Effector memory CD4-positive, alpha-beta T cell (primary cell): Measurements from ENCODE around the gene NFIB.

Experiments used
- DNase-seq, 3 donors: peaks; one replicate each; pipeline ENCODE4 v3.0.0-alpha.2; 2020
- H3K27ac ChIP-seq: 2 replicates; pipeline ENCODE4 v1.7.0; 2013; ENCODE audit warnings: mild to moderate bottlenecking, low read length, moderate library complexity; ENCODE audit not compliant: insufficient read depth, poor library complexity, severe bottlenecking
- H3K27me3 ChIP-seq: replicated peaks from 2 replicates; pipeline ENCODE4 v1.7.0; 2013; ENCODE audit warnings: mild to moderate bottlenecking, low read length; ENCODE audit not compliant: insufficient read depth, control insufficient read depth, poor library complexity, severe bottlenecking
- H3K36me3 ChIP-seq: 2 replicates; pipeline ENCODE4 v1.7.0; 2013; ENCODE audit warnings: mild to moderate bottlenecking, low read length, moderate library complexity; ENCODE audit not compliant: control insufficient read depth, insufficient read depth
- H3K4me1 ChIP-seq: 2 replicates; pipeline ENCODE4 v1.7.0; 2013; ENCODE audit warnings: low read length, mild to moderate bottlenecking; ENCODE audit not compliant: control insufficient read depth, insufficient read depth, poor library complexity, severe bottlenecking
- H3K4me3 ChIP-seq: 2 replicates; pipeline ENCODE4 v1.7.0; 2013; ENCODE audit warnings: low read length, low read depth, mild to moderate bottlenecking; ENCODE audit not compliant: insufficient read depth, poor library complexity, severe bottlenecking
- H3K9me3 ChIP-seq: 2 replicates; pipeline ENCODE4 v1.7.0; 2013; ENCODE audit warnings: mild to moderate bottlenecking, low read length, moderate library complexity; ENCODE audit not compliant: control insufficient read depth

The NFIB gene

DNA sequence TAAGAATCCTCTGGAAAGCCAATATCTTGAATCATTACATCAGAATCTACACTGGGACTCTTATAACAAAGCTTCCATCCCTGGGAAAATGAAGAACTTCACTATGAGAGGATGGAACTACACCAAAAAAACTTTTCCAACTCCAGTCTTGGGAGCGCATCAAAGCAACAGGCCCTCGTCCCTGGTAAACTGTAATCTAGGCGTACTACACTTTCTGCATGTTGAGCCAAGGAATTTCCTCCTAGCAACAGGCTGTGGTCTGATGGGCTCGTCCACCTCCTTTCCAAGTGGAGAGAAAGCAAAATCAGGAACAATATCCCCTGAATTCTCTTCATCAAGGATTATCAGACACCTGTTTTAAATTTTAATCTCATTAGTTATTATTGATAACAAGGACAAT lies 94.1 kb downstream of the NFIB start:
- H3K4me3 ChIP-seq: no peak overlapping the region

DNA sequence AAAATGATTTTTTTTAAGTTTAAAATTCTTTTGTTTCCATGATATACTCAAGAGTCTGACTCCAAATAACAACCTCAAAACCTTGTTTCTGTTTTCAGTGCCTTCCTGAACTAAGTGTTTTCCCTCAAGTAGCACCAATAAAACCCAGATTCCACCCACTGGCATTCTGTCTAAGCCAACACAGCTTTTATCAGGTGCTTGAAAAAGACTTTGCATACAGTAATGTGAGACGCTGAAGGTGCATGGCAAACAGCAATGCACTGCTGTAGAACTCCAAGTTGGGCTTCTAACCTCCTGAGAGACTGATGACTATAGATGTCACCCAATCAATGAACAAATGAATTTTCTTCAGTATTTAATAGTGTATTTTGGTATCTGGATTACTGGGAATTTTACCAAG lies 95.7 kb downstream of the NFIB start:
- Histone ChIP-seq H3K36me3 (no peaks in the 10 kb centered on the region), H3K9me3 (no peaks in the 10 kb centered on the region), H3K27ac (no peak overlapping the region), H3K4me3 (no peak overlapping the region), H3K4me1 (no peaks in the 10 kb centered on the region), H3K27me3 (no peaks in the 10 kb centered on the region)
- no peak for DNase-seq

More for the DNA sequence above, 94.1 kb downstream of the NFIB start:
- Histone ChIP-seq H3K4me1 (no peaks in the 10 kb centered on the region), H3K27ac (no peak overlapping the region), H3K9me3 (no peaks in the 10 kb centered on the region), H3K36me3 (no peaks in the 10 kb centered on the region), H3K27me3 (no peaks in the 10 kb centered on the region)
- DNase-seq: no peak

DNA sequence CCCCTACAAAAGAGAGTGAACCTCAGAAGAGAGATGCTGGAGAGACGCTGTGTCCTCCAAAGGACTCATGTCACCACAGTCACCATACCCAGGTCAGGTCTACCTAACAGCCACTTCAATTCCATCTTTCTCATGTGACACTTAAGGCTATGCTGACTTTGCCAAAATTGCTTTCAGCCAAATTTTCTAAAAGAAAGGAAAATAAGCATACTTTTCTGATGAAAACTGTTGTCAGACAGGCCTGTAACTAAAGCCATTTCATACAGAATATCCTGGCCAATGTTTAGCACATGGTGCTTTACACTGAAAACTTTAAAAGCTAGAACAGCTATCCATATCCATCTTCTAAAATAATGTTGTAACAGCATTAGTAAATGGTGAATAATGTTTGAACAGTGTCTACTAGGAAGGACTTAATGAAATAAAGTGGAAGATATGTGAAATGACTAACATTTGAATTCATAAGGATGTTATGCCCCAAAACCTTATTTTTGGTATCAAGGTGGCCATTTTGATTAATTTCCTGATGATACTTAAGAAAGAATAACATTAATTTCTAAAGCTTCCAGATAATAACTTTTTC lies 97.2 kb downstream of the NFIB start:
- Histone ChIP-seq H3K4me1 (no peaks in the 10 kb centered on the region), H3K27ac (no peak overlapping the region), H3K36me3 (no peaks in the 10 kb centered on the region), H3K27me3 (no peaks in the 10 kb centered on the region), H3K9me3 (no peaks in the 10 kb centered on the region), H3K4me3 (no peak overlapping the region)
- DNase-seq: no peak

DNA sequence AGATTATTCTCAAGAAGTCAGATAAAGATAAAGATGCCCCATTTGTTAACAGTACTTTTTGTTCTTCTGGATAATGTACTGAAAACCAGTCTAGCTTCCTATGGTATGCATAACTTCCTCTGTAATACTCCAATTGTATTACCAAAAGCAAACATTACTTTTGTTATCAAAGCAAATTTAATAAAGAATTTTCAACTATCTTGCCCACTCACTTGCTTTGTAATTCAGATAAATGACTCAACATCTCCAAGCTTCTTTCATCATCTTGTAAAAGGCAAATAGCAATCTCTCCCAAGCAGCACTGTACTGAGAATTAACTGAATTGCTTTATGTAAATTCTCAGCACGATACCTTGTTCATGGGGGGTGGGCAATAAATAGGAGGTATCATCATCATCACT lies 98.3 kb downstream of the NFIB start:
- Histone ChIP-seq H3K9me3 (no peaks in the 10 kb centered on the region), H3K36me3 (no peaks in the 10 kb centered on the region), H3K4me1 (no peaks in the 10 kb centered on the region), H3K27ac (no peak overlapping the region), H3K27me3 (no peaks in the 10 kb centered on the region), H3K4me3 (no peak overlapping the region)
- DNase-seq: no peak

DNA sequence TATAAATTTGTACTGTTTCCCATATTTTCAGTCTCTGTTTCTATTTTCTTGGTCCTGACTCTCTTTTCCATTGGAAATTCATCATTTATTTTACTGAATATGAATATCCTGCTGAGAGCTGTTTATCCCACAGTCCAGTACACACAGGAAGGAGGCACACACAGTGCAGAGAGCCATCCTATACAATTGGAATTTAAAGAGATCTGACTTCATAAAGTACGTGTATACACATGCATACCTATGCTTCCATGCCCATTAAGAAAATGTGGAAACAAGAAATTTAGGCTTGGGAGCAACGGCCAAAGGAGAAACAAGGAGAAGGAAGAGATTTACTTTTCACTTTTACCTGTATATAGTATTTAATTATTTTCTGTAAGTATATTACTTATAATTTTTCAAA lies 99.2 kb downstream of the NFIB start:
- Histone ChIP-seq H3K27ac (no peak overlapping the region), H3K4me3 (no peak overlapping the region), H3K36me3 (no peaks in the 10 kb centered on the region), H3K9me3 (no peaks in the 10 kb centered on the region), H3K27me3 (no peaks in the 10 kb centered on the region), H3K4me1 (no peaks in the 10 kb centered on the region)
- no peak for DNase-seq

DNA sequence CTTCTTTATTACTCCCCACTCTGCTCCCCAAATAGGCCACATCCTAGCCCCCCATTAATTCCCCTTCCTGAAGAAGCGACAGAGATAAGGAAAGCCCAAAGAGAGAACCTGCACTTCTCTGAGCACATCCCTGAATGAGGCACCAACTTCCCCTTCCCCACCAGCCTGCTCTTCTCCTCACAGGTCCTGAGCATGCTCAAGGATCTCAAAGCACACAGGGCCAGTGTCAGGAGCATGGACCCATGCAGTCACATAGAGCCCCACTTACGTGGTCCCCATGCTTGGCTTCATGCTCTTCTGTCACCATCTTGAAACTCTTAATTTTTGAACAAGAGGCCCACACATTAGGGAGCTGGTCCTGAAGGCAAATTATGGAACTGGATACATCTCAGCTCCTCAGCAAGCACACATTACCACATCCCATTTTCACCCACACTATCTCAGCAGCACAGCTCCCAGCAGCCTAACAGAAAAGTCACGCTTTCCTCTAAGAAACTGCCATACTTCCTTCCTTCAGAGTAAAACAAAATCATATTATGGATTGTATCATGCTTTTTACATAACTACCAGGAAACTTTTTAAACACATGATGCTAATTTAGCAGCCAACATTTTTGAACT lies 99.8 kb downstream of the NFIB start:
- Histone ChIP-seq H3K4me3 (no peak overlapping the region), H3K27me3 (no peaks in the 10 kb centered on the region), H3K9me3 (no peaks in the 10 kb centered on the region), H3K27ac (no peak overlapping the region), H3K36me3 (no peaks in the 10 kb centered on the region), H3K4me1 (no peaks in the 10 kb centered on the region)
- DNase-seq: no peak

DNA sequence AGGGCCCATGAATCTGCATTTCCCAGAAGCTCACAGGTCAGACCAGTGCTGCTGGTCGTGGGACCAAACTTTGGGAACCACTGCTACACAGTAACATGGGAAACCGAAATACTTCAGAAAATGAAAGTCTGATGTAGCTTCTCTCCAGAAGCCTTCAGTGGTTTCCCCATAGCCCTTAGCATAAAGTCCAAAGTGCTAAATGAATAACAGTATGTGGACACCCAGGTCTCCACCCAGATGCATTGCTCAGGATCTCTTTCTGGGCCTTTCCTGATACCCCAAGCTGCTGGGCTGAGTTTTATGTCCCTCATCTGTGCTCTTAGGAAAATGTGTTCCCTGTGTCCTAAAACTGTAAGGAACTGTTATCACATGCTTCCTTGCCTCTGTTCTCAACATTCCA lies 100.4 kb downstream of the NFIB start:
- Histone ChIP-seq H3K4me3 (no peak overlapping the region), H3K9me3 (no peaks in the 10 kb centered on the region), H3K27me3 (no peaks in the 10 kb centered on the region), H3K27ac (no peak overlapping the region), H3K4me1 (no peaks in the 10 kb centered on the region), H3K36me3 (no peaks in the 10 kb centered on the region)
- no peak for DNase-seq

DNA sequence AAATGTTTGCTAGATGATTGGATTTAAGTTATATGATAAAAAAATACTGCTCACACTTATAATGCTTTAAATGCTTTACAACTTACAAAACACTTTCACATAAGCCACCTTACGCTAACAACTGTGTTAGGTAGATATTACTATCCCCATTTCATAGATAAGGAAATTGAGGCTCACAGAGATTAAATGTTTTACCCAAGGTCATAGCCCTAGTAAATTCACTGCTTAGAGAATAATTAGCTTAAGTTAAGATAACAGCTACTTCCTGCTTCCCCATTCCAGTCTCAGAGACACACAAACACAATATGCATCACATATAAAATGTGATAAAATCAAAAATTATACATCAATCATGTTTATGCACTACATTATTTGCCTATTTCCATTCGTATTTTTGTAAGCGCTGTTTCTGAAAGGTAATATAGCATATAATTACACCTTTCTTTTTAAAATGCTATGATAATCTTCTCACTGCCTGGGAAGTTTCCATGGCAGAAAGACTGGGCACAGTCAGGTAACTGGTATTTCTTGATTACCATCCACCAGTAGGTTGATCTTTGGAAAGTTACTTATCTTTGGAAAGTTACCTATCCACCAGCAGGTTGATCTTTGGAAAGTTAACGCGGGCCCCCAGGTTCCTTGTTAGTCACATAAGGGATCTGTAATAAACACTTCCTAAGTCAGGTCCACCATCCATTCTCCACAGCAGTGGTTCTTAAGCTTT lies 101.1 kb downstream of the NFIB start:
- Histone ChIP-seq H3K27ac (no peak overlapping the region), H3K36me3 (no peaks in the 10 kb centered on the region), H3K27me3 (no peaks in the 10 kb centered on the region), H3K4me3 (no peak overlapping the region), H3K4me1 (no peaks in the 10 kb centered on the region), H3K9me3 (no peaks in the 10 kb centered on the region)
- no peak for DNase-seq

DNA sequence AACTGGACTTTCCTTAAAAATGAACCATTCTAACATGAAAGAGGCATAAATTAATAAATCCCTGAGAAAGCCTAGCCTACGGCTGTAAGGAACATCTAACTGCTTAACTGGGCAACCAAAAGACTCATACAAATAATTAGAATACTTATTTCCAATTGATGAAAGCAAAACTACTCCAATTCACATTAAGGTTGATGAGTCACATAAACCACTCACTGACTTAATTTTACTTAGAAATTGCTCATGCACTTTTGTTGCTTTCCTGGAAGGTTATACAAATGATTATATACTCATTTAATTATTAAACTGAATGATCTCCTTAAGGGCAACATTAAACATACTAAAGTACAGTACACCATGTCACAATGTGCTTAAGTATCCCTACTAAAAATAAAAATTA lies 101.9 kb downstream of the NFIB start:
- Histone ChIP-seq H3K4me3 (no peak overlapping the region), H3K9me3 (no peaks in the 10 kb centered on the region), H3K4me1 (no peaks in the 10 kb centered on the region), H3K27me3 (no peaks in the 10 kb centered on the region), H3K36me3 (no peaks in the 10 kb centered on the region), H3K27ac (no peak overlapping the region)
- DNase-seq: no peak

DNA sequence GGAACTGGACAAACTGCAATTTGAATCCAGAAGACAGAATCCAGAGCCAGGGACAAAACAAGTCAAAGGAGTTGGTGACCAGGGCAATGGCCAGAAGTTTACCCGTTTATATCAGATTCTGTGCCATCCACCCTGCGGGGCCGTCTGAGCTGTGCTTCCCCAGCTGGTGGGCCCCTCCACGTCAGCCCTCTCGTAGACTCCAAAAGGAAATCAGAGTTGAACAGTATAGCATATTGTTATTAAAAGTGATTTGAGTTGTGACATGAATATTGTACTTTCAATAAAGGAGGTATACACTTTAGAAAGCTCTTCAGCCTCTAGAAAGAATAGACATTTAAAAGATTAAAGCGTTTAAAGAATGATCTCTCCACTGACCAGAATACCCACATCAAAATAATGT lies 102.4 kb downstream of the NFIB start:
- no peaks in the 10 kb centered on the region for H3K36me3 ChIP-seq
- no peaks in the 10 kb centered on the region for H3K27me3 ChIP-seq
- H3K9me3 ChIP-seq: no peaks in the 10 kb centered on the region
- H3K27ac ChIP-seq: no peak overlapping the region
- DNase-seq: no peak
- H3K4me3 ChIP-seq: no peak overlapping the region
- no peaks in the 10 kb centered on the region for H3K4me1 ChIP-seq
